ENCODE data around the gene TEDC2.

TEDC2 gene

GRCh38 chr16:2459647-2460390 lies at the start of gene TEDC2:
TEDC2 (plus strand) TSS chr16:2460109; CDS start chr16:2460145, 36 bp downstream.
- peak within 1 kb of the TSS; percentile 83 for H3K9ac ChIP-seq (ENCODE audit: low read depth, low read length)
- H3K9me3 ChIP-seq (ENCODE audit: control insufficient read depth, insufficient read depth, low read length) = no peaks in the 10 kb centered on the region
- H3K27me3 ChIP-seq (ENCODE audit: control insufficient read depth, insufficient read depth, low read length) = no peaks in the 10 kb centered on the region
- H3K4me3 ChIP-seq (ENCODE audit: low read depth, low read length) = peak within 1 kb of the TSS; percentile 81
- H3K4me1 ChIP-seq (ENCODE audit: control insufficient read depth, insufficient read depth, low read length) = peaks cover 2% of the 10 kb centered on the region
- H3K36me3 ChIP-seq (ENCODE audit: control insufficient read depth, insufficient read depth, low read length) = peaks cover 45% of the 10 kb centered on the region

- no peaks in the 10 kb centered on the region for H3K36me3 ChIP-seq (ENCODE audit: control insufficient read depth, insufficient read depth, low read length)
- H3K4me1 ChIP-seq (ENCODE audit: control insufficient read depth, insufficient read depth, low read length) = no peaks in the 10 kb centered on the region
- no peaks in the 10 kb centered on the region for H3K27me3 ChIP-seq (ENCODE audit: control insufficient read depth, insufficient read depth, low read length)
- no peaks in the 10 kb centered on the region for H3K9me3 ChIP-seq (ENCODE audit: control insufficient read depth, insufficient read depth, low read length)
- H3K4me3 ChIP-seq (ENCODE audit: low read depth, low read length) = no peak overlapping the region
- H3K9ac ChIP-seq (ENCODE audit: low read depth, low read length) = no peak overlapping the region
Measured at GRCh38 chr16:2415085-2415484, 44.8 kb upstream of the TEDC2 start.

GRCh38 chr16:2420035-2420434 lies 39.9 kb upstream of the TEDC2 start:
- H3K9ac ChIP-seq (ENCODE audit: low read depth, low read length) = no peak overlapping the region
- H3K4me1 ChIP-seq (ENCODE audit: control insufficient read depth, insufficient read depth, low read length) = peaks cover 5% of the 10 kb centered on the region
- H3K27me3 ChIP-seq (ENCODE audit: control insufficient read depth, insufficient read depth, low read length) = no peaks in the 10 kb centered on the region
- H3K36me3 ChIP-seq (ENCODE audit: control insufficient read depth, insufficient read depth, low read length) = no peaks in the 10 kb centered on the region
- H3K9me3 ChIP-seq (ENCODE audit: control insufficient read depth, insufficient read depth, low read length) = no peaks in the 10 kb centered on the region
- no peak overlapping the region for H3K4me3 ChIP-seq (ENCODE audit: low read depth, low read length)

DNA sequence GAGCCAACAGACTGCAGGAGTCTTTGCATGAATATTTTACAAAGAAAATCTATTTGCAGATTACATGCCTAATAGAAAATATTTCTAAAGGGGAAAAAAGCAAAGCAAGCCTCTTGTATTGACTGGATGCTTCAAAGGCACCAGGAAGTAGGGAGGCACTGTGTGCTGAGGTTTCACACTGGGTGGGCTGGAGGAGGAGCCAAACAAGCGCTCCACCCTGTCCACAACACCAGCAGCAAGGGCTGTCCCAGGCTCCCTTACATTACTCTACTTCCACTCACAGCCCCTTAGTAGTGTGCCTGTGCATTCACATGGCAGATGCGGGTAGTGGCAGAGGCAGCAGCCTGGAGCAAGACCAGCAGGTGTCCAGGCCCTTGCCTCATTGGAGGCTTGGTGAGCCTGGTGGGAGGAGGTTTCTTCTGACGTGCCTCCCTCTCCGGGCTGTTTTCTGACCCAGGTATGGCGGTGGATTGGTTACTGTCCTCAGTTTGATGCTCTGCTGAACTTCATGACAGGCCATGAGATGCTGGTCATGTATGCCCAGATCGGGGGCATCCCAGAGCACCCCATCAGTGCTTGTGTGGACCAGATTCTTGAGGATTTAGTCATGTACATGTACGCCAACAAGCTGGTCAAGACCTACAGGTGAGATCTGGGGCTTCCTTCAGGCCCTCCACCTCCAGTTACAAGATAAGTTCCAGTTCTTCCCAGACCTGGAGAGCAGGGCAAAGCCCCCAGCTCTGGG lies 37.6 kb upstream of the TEDC2 start:
- Histone ChIP-seq H3K9ac (ENCODE audit: low read depth, low read length) (no peak overlapping the region), H3K27me3 (ENCODE audit: control insufficient read depth, insufficient read depth, low read length) (no peaks in the 10 kb centered on the region), H3K4me1 (ENCODE audit: control insufficient read depth, insufficient read depth, low read length) (peaks cover 5% of the 10 kb centered on the region), H3K36me3 (ENCODE audit: control insufficient read depth, insufficient read depth, low read length) (no peaks in the 10 kb centered on the region), H3K4me3 (ENCODE audit: low read depth, low read length) (no peak overlapping the region), H3K9me3 (ENCODE audit: control insufficient read depth, insufficient read depth, low read length) (no peaks in the 10 kb centered on the region)

DNA sequence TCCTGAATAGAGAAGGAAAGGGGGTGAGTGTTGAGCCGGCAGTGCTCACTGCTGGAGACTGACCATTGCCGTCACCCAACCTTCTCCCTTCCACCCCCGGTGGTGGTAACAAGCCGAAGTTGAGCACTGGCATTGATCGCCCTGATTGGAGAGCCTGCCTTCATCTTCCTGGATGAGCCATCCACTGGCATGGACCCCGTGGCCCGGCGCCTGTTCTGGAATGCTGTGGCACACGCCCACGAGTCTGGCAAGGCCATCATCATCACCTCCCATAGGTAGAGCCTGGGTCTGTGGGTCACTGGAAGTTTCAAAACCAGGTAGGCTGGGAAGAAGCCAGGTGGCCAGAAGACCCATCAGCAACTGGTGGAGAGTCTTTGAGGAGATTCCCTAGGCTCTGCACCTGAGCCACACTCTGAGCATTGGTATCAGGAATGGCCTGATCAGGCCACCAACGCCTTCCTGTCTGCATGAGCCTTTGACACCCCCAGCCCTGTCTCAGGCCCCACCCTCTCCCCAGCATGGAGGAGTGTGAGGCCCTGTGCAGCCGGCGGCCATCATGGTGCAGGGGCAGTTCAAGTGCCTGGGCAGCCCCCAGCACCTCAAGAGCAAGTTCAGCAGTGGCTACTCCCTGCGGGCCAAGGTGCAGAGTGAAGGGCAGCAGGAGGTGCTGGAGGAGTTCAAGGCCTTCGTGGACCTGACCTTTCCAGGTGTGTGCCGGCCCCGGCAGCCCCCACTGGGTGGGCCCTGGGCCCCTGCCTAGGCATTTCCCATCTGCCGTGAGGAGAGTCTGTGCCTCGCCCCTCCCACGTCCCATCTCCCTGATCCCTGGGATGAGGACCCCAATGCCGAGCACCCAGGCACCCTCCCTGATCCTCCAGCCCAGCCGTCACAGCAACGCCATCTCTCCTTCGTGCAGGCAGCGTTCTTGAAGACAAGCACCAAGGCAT lies 35.6 kb upstream of the TEDC2 start:
- Histone ChIP-seq H3K9me3 (ENCODE audit: control insufficient read depth, insufficient read depth, low read length) (no peaks in the 10 kb centered on the region), H3K36me3 (ENCODE audit: control insufficient read depth, insufficient read depth, low read length) (no peaks in the 10 kb centered on the region), H3K27me3 (ENCODE audit: control insufficient read depth, insufficient read depth, low read length) (no peaks in the 10 kb centered on the region), H3K9ac (ENCODE audit: low read depth, low read length) (no peak overlapping the region), H3K4me3 (ENCODE audit: low read depth, low read length) (no peak overlapping the region), H3K4me1 (ENCODE audit: control insufficient read depth, insufficient read depth, low read length) (peaks cover 5% of the 10 kb centered on the region)

GRCh38 chr16:2425008-2425518 lies 34.8 kb upstream of the TEDC2 start:
- H3K4me1 ChIP-seq (ENCODE audit: control insufficient read depth, insufficient read depth, low read length) = peaks cover 5% of the 10 kb centered on the region
- peaks cover 2% of the 10 kb centered on the region for H3K36me3 ChIP-seq (ENCODE audit: control insufficient read depth, insufficient read depth, low read length)
- H3K9ac ChIP-seq (ENCODE audit: low read depth, low read length) = no peak overlapping the region
- no peaks in the 10 kb centered on the region for H3K9me3 ChIP-seq (ENCODE audit: control insufficient read depth, insufficient read depth, low read length)
- H3K27me3 ChIP-seq (ENCODE audit: control insufficient read depth, insufficient read depth, low read length) = no peaks in the 10 kb centered on the region
- H3K4me3 ChIP-seq (ENCODE audit: low read depth, low read length) = no peak overlapping the region

DNA sequence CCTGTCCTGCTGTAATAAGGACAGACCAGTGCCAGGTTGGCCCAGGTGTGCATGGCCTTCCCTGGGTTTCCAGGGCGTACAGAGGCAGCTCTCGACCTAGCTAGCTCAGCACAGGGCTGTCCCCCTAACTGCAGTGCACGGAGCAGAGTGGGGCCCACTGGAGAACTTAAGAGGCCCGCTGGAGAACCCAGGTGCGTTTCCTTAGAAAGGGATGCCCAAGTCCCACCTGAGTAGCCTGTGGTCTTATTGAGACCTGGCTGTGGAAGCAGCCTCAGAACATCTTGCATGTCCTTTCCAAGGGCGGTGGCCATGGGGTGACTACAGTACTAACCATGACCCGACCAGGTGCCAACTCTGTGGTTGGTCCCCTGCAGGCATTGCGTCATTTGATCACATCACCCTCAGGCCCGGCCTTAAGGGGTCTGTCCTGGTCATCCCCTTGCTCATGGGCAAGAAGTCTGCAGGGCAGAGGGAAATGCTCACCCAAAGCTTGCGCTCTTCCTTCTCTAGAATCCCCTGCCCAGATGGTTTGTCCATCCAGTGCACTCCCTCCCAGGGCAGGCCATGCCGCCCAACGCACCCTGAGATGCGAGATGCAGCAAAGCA lies 34.0 kb upstream of the TEDC2 start:
- Histone ChIP-seq H3K4me1 (ENCODE audit: control insufficient read depth, insufficient read depth, low read length) (peaks cover 9% of the 10 kb centered on the region), H3K36me3 (ENCODE audit: control insufficient read depth, insufficient read depth, low read length) (peaks cover 2% of the 10 kb centered on the region), H3K9ac (ENCODE audit: low read depth, low read length) (no peak overlapping the region), H3K27me3 (ENCODE audit: control insufficient read depth, insufficient read depth, low read length) (no peaks in the 10 kb centered on the region), H3K4me3 (ENCODE audit: low read depth, low read length) (no peak overlapping the region), H3K9me3 (ENCODE audit: control insufficient read depth, insufficient read depth, low read length) (no peaks in the 10 kb centered on the region)

DNA sequence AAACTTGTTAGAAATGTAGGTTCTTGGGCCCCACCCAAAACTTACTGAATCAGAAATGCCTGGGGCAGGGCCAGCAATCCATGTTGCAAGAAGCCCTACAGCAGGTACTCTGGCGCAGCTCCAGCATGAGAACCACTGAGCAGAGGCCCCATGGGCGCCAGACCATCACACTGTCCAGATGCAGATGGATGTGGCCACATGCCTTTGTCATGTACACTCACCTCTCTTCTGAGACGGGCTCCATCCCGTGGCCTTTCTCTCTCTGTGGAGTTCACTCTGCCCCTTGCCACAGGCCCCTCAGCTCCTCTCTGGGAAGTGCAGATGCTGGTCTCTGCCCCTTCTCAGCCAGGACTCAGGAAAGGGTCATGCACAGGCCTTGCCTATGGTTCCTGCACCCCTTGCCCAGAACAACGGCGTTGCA lies 33.0 kb upstream of the TEDC2 start:
- Histone ChIP-seq H3K27me3 (ENCODE audit: control insufficient read depth, insufficient read depth, low read length) (no peaks in the 10 kb centered on the region), H3K4me1 (ENCODE audit: control insufficient read depth, insufficient read depth, low read length) (peaks cover 9% of the 10 kb centered on the region), H3K9ac (ENCODE audit: low read depth, low read length) (no peak overlapping the region)

DNA sequence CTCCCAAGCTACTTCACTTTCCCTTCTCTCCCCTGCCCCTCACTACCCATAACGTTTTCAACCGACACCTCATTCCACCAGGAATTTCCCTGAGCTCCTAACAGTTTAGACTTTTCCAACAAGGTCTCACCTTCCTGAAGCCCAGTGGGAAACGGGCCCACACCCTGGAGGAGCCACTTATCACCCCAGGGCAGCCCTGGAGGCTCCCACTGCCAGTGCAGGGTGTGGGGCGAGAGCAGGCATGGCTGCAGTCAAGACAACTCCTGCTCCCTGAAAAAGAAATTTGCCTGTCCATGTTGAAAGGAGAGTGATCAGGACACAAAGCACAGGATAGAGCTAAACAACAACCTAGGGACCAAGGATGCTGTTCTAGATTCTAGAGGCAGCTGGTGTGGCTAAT lies 32.4 kb upstream of the TEDC2 start:
- Histone ChIP-seq H3K9ac (ENCODE audit: low read depth, low read length) (peak overlapping the region; percentile 87), H3K9me3 (ENCODE audit: control insufficient read depth, insufficient read depth, low read length) (no peaks in the 10 kb centered on the region), H3K36me3 (ENCODE audit: control insufficient read depth, insufficient read depth, low read length) (peaks cover 7% of the 10 kb centered on the region), H3K27me3 (ENCODE audit: control insufficient read depth, insufficient read depth, low read length) (no peaks in the 10 kb centered on the region), H3K4me1 (ENCODE audit: control insufficient read depth, insufficient read depth, low read length) (peaks cover 4% of the 10 kb centered on the region), H3K4me3 (ENCODE audit: low read depth, low read length) (no peak overlapping the region)

More for the DNA sequence above, 33.0 kb upstream of the TEDC2 start:
- peaks cover 2% of the 10 kb centered on the region for H3K36me3 ChIP-seq (ENCODE audit: control insufficient read depth, insufficient read depth, low read length)
- no peaks in the 10 kb centered on the region for H3K9me3 ChIP-seq (ENCODE audit: control insufficient read depth, insufficient read depth, low read length)
- no peak overlapping the region for H3K4me3 ChIP-seq (ENCODE audit: low read depth, low read length)

GRCh38 chr16:2428051-2428783 lies 31.7 kb upstream of the TEDC2 start:
- Histone ChIP-seq H3K9ac (ENCODE audit: low read depth, low read length) (peak overlapping the region; percentile 87), H3K36me3 (ENCODE audit: control insufficient read depth, insufficient read depth, low read length) (peaks cover 14% of the 10 kb centered on the region), H3K27me3 (ENCODE audit: control insufficient read depth, insufficient read depth, low read length) (no peaks in the 10 kb centered on the region), H3K4me1 (ENCODE audit: control insufficient read depth, insufficient read depth, low read length) (peaks cover 4% of the 10 kb centered on the region), H3K4me3 (ENCODE audit: low read depth, low read length) (peak overlapping the region; percentile 84), H3K9me3 (ENCODE audit: control insufficient read depth, insufficient read depth, low read length) (no peaks in the 10 kb centered on the region)

GRCh38 chr16:2428784-2429033 lies 31.2 kb upstream of the TEDC2 start:
- Histone ChIP-seq H3K4me1 (ENCODE audit: control insufficient read depth, insufficient read depth, low read length) (peaks cover 4% of the 10 kb centered on the region), H3K27me3 (ENCODE audit: control insufficient read depth, insufficient read depth, low read length) (no peaks in the 10 kb centered on the region), H3K4me3 (ENCODE audit: low read depth, low read length) (peak overlapping the region; percentile 84), H3K9ac (ENCODE audit: low read depth, low read length) (peak overlapping the region; percentile 87), H3K9me3 (ENCODE audit: control insufficient read depth, insufficient read depth, low read length) (no peaks in the 10 kb centered on the region), H3K36me3 (ENCODE audit: control insufficient read depth, insufficient read depth, low read length) (peaks cover 19% of the 10 kb centered on the region)

Measured in iPS-15b (cell line).